Measurements from ENCODE around the gene PTPRCAP.
"Not testable (repeated sequence)": the region's sequence is repeated elsewhere in the genome, so short reads cannot be mapped to it uniquely, and the experiment has no call there.

Gene PTPRCAP

DNA sequence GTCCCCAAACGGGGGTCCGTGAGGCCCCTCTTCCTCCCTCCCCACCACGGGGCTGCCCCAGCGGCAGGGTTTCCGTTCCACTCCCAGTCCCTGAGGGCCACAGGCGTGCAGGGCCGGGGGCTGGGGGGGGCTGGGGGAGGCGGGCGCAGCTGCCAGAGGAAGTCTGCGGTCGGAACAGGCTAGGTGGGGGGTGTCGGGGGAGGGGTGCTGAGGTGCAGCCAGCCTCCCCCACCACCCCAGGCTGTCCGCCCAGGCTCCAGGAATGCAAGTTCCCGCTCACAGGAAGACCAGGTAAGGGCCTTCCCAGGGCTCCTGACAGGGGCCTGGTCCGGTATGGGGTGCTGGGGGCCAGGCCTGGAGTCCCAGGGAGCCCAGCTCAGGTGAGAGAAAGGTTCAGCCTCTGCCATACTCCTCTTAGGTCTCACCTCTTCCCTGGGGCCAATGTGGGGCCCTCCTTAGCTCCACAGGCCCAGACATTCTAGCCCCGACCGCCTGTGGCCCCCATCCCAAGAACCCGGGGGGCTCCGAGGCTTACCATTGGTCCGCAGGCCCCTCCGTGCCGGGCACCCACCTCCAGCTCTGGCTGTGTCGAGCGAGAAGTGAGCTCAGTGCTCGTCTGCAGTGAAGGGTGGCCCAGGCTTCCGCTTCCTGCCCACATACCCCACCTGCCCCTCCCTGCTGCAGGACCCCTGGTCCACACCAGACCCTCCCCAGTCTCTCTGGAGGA lies at the start of gene PTPRCAP:
Gene PTPRCAP (minus strand): TSS at position 601 of the 727 bp plus-strand sequence. CDS start 63 bp downstream, at position 538.
- DNase-seq (ENCODE audit: low spot score) = no peak

GRCh38 chr11:67486481-67487195 lies 49.2 kb upstream of the PTPRCAP start:
- DNase-seq (ENCODE audit: low spot score) = no peak

DNA sequence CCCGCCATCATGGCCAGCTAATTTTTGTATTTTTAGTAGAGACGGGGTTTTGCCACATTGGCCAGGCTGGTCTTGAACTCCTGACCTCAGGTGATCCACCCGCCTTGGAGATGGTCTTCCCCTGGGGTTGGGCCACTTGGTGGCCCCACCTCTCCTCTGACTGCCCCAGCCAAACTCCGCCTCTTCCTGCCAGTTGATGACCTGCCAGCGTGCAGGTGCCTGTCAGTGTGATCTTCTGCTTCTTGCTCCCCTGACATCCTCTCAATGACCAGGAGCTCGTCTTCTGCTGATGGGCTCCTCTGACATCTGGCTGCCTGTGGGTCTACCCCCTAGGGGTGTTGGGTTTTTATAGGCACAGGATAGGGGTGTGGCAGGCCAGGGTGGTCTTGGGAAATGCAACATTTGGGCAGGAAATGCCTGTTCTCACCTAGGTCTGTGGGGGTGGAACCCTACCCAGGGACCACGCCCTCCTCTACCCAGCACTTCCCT lies 48.4 kb upstream of the PTPRCAP start:
- not testable (repeated sequence) for DNase-seq (ENCODE audit: low spot score)

- DNase-seq (ENCODE audit: low spot score) = no peak
Observed at GRCh38 chr11:67484847-67485311, 47.4 kb upstream of the PTPRCAP start.

DNA sequence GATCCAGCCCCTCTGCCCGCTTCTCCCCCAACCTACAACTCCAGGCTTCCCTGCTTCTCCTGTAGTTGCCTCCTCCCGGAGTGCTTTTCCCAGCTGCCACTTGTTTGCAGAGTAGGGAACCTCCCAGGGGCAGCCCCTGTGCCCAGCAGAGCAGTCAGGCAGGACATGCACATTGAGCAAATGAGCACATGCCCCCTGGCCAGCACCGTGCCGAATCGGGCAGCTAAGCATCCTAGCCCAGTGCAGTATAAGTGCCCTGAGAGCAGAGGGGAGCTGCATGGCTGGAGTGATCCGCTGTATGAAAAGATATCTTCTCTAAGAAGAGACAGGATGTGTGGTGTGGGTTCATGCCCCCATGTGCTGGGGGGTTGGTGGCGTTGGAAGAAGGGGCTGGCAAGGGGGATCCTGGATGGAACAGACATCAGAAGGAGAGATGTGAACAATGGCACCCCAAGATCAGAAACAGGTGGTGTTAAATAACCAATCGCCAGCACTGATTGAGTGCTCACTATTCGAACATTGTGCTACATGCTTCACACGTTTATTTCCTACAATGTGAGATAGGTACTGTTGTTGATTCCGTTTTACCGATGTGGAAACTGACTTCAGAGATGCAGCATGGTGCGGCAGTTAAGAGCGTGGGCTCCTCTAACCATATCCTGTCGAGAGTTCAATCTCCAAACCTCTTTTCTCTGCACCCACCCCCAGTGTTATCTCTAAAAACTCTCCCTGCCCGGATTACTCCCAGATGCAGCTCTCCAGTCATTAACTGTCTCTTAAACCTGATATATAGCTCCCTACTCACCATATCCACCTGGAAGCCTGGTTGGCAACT lies 46.6 kb upstream of the PTPRCAP start:
- DNase-seq (ENCODE audit: low spot score) = no peak

DNA sequence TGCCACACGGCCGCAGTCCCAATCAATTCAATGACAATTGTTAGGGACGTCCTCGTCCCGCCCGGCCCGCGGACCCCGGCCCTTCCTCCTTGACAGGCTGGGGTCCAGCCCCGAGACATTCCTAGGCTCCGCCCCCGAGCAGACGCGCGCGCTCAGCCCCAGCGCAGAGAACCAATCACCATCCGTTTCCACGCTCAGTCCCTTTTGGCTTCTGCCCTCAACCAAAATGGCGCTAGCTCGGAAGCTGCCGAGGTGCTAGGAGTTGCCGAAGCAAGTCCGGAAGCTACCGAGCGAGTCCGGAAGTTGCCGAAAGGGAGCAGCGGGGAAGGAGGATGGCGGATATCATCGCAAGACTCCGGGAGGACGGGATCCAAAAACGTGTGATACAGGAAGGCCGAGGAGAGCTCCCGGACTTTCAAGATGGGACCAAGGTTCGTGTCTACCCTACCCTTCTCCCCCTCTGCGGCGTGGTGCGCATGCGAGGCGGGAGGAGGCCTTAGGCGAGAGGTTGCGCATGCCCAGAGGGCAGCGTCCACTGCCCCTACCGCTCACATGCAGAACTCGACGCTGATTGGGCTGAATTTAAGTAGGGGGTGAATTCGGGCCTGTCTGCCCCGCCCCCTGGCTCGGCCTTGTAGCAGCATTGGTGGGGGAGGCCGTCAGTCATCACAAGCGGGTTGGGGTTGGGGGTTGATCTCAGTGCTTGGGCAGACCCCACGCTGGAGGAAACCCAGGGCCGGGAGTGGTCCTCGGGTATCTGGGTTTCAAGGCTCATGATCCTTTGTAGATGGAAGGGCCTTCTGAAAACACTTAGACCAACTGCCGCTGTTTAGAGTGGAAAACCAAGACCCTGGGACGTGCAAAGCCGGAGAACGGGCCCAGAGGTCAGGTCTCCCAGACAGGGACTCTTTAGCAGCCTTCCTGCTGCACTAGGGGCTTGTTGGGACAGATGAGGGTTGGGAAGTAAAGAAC lies 45.6 kb upstream of the PTPRCAP start, which contains the start of gene AIP:
Gene AIP (plus strand): TSS at position 200 of the 972 bp plus-strand sequence. CDS start 133 bp downstream, at position 333.
- peak; percentile 100 for DNase-seq (ENCODE audit: low spot score)

DNA sequence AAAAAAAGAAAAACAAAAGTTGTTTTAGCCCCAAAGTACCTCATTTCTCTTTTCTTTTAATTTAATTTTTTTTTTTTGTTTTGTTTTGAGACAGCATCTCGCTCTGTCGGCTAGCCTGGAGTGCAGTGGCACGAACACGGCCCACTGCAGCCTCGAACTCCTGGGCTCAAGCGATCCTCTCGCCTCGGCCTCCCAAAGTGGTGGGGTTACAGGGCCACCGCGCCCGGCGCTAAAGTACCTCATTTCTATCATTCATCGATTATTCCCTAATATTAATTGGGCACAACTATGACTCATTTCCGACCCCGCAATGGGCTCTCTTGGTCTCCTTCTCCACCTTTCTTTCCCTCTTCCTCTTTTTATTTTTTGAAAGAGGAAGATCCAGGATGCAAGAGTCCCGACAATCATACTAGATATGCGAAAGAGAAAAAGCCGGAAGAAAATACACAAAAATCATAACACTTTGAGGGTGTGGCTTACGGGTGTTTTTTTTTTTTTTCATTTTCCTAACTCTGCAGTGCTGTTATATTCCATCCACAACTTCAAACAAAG lies 44.9 kb upstream of the PTPRCAP start:
- no peak for DNase-seq (ENCODE audit: low spot score)

- not testable (repeated sequence) for DNase-seq (ENCODE audit: low spot score)
Observed at GRCh38 chr11:67477344-67478050, 40.0 kb upstream of the PTPRCAP start.

DNA sequence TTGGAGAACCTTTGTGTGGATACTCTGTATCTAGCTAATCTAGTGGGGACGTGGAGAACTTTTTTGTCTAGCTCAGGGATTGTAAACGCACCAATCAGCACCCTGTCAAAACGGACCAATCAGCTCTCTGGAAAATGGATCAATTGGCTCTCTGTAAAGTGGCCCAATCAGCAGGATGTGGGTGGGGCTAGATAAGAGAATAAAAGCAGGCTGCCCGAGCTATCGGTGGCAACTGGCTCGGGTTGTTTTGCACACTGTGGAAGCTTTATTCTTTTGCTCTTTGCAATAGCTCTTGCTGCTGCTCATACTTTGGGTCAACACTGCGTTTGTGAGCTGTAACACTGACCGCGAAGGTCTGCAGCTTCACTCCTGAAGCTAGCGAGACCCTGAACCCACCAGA lies 39.2 kb upstream of the PTPRCAP start:
- DNase-seq (ENCODE audit: low spot score) = not testable (repeated sequence)

- no peak for DNase-seq (ENCODE audit: low spot score)
Observed at GRCh38 chr11:67472882-67473281, 35.4 kb upstream of the PTPRCAP start.

GRCh38 chr11:67470337-67471002 lies 33.0 kb upstream of the PTPRCAP start:
- no peak for DNase-seq (ENCODE audit: low spot score)

DNA sequence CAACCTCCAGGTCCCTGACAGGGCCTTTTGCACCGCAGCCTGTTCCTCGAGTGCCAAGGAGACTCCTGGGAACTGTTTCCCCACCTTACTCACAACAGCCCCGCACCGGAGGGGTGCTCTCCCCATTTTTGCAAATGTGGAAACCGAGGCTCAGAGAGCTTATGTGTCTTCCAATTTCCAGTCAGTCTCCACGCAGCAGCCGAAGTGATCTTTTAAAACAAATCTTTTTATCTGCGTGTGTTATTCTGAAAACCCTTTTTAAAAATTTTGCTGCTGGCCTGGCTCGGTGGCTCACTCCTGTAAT lies 32.0 kb upstream of the PTPRCAP start:
- DNase-seq (ENCODE audit: low spot score) = no peak

DNA sequence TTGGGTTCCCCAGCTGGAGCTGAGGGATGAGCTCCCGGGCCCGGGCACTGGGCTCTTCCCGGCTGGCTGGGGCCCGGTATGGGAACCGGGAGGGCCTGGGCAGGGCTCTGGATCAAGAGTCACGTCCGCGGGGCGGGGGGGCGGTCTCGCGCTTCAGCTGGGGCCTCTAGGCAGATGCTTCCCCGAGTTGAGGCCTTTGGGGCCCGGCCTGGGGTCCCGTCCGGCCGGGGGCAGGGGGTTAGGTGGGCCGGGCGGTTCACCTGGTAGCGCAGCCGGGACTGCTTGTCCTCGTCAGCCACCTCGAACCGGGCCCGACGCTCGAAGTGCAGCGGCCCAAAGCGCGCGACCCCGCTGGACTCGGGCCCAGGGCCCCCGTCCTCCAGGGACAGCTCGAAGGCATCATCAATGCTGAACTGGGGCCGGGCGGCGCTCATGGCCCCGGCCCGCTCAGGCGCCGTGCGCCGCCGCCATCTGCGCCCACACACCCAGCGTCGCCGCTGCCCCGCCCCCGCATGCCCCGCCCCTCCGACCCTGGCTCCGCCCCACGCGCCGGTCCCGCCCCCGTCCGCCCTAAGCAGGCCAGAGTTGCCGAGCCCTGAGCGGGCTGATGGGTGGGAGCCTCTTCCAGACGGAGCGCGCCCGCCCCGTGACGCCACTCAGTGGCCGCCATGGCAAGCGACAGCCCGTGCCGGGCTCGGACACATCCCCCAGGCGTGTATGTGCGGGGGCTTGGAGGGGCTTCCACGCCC lies 31.5 kb upstream of the PTPRCAP start, which contains the start of gene TMEM134:
Gene TMEM134 (minus strand): TSS at position 493 of the 749 bp plus-strand sequence. CDS start 59 bp downstream, at position 434.
- peak; percentile 100 for DNase-seq (ENCODE audit: low spot score)

- no peak for DNase-seq (ENCODE audit: low spot score)
Observed at GRCh38 chr11:67468456-67468758, 30.9 kb upstream of the PTPRCAP start.

DNA sequence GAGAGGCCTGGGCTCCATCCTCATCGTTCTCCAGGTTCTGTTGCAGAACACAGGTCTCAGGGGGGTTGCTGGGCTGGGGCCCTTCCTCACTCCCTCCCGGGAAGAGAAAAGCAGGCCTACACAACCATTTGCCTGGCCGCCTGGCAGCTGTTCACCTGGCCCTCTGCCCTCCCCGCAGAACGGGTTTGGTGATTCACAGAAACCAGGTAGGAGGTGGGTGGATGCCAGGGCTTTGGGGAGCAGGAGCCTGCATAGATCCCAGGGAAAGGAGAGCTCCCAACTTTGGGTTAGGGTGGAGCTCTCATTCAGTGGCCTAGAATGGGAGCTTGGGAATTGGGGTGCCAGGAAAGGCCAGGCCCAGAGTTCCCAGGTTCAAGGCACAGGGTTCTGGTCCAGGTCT lies 30.6 kb upstream of the PTPRCAP start:
- DNase-seq (ENCODE audit: low spot score) = no peak

DNA sequence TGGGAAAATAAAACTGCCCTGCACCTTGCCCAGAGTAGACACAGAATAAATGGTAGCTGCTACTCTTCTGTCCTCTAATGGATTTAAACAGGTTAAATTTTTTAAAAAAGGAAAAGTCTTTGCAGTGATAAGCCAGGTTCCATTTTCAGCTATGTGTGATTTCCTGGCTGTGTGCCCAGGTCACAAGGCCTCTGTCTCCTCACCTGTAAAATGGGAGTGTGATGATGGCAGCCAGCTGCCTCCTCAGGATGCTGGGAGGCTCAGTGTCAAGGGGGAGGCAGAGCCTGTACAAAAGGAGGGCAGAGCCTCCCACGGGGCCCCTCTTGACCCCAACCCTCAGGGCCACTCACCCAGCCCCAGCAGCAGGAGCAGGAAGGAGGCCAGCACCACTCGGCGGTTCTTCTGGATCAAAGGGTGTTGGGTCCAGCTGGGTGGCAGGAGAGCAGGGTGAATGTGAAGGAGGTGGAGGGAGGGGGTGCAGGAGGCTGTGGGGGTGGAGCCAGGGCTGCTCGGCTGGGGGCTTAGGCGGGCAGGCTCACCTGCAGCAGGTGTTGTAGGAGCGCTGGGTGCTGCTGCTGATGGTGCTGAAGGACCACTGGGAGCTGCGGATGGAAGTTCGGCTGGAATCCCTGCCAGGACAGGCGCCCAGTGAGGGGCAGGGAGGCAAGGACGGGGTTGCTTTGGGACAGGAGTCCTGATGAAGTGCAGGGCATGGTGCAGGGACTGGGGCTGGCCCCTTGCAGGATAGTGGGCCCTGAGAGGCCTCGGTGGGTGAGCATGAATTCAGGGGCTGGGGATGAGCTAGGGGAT lies 29.7 kb upstream of the PTPRCAP start:
- DNase-seq (ENCODE audit: low spot score) = no peak

DNA sequence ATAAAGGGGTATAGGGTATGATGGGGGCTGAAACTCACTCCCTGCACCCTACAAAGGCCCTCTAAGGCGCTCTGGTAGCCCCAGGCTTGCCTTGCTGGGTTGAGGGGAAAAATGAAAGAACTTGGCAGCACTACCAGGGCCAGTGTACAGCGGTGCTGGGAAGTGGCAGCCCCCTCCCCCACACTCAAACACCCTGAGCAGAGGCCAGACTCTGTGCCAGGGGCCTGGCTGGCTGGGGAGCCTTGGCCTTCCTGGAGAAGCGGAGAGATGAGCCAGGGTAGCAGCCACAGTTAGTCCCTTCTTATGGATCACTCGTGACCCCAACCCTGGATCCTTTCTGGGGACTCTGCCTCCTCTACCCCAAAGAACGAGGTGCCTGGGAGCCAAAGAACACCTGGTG lies 28.9 kb upstream of the PTPRCAP start:
- DNase-seq (ENCODE audit: low spot score) = no peak

GRCh38 chr11:67465530-67465929 lies 28.0 kb upstream of the PTPRCAP start:
- not testable (repeated sequence) for DNase-seq (ENCODE audit: low spot score)

Data from HuH-7 (cell line).